A549 (cell line): ENCODE data around the gene FAAH2.

Experiments
- EP300 ChIP-seq, 2 experiments: fragments of >200 bp; sonication (Bioruptor Twin); formaldehyde crosslinking; IDR thresholded peaks; 2 replicates in 1 of 2; 3 replicates in 1 of 2; pipeline ENCODE4 v1.6.1; 2016 to 2017
- ESRRA ChIP-seq: fragments of 150-350 bp; IDR thresholded peaks from 2 replicates; pipeline ENCODE4 v1.6.1; 2014; ENCODE audit warnings: mild to moderate bottlenecking, low read length, borderline replicate concordance
- RAD21 ChIP-seq, 2 experiments: fragments of >200 bp in 1 of 2; sonication (Bioruptor Twin) in 1 of 2; formaldehyde crosslinking in 1 of 2; IDR thresholded peaks in 1 of 2; conservative IDR thresholded peaks in 1 of 2; 2 replicates in 1 of 2; 3 replicates in 1 of 2; pipeline ENCODE4 v1.6.1; 2012 to 2018; ENCODE audit warnings: inconsistent platforms in 1 of 2
- TF ChIP-seq, protein P1 (sequence below): fragments of >200 bp; sonication (Bioruptor Twin); formaldehyde crosslinking; IDR thresholded peaks from 3 replicates; pipeline ENCODE4 v1.5.1; 2016

DNA sequence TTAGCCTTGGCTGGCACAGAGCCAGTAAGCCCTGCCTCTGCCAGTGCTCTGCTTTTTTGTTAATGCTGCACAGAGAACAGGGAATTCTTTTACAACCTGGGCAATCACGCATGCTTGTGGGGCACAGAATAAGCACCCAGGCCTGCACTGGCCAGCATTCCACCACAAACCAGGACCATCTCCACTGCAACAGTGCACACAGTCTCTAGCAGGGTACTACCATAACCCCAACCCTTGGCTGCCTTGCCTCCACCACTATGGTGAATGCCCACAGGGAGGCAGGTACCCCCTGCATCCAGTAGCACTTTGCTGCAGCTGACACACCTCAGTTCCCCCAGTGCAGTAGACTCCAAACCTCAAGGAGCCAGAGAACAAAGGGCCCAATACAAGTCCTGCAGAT, 19.2 kb upstream of the FAAH2 start:
- TF ChIP-seq RAD21 (conservative IDR thresholded peaks at IDR 0.05 in 1 of 2, IDR thresholded peaks at IDR 0.05 in 1 of 2) (no peak), ESRRA (no peak), EP300 (IDR thresholded peaks at IDR 0.05) (no peak)
- TF ChIP-seq, protein P1, sequence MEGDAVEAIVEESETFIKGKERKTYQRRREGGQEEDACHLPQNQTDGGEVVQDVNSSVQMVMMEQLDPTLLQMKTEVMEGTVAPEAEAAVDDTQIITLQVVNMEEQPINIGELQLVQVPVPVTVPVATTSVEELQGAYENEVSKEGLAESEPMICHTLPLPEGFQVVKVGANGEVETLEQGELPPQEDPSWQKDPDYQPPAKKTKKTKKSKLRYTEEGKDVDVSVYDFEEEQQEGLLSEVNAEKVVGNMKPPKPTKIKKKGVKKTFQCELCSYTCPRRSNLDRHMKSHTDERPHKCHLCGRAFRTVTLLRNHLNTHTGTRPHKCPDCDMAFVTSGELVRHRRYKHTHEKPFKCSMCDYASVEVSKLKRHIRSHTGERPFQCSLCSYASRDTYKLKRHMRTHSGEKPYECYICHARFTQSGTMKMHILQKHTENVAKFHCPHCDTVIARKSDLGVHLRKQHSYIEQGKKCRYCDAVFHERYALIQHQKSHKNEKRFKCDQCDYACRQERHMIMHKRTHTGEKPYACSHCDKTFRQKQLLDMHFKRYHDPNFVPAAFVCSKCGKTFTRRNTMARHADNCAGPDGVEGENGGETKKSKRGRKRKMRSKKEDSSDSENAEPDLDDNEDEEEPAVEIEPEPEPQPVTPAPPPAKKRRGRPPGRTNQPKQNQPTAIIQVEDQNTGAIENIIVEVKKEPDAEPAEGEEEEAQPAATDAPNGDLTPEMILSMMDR: no peak
